H1 (cell line): ENCODE results near the gene SMARCD2. TPM values are rescaled to one million over a fixed set of nuclear protein-coding genes. Genes with fewer than 3 reads are reported as not detected.

ENCODE experiments used
- CTCF ChIA-PET: fragments of 300-600 bp; sonication (Branson Sonifier 250); formaldehyde crosslinking; loops from one replicate; lab custom pipeline; 2021; ENCODE audit not compliant: partially characterized antibody; lab: Charles Lee
- POLR2A ChIA-PET: fragments of 300-600 bp; sonication (Branson Sonifier 250); formaldehyde crosslinking; loops from one replicate; lab custom pipeline; 2021; ENCODE audit warnings: inconsistent platforms; ENCODE audit not compliant: partially characterized antibody; lab: Charles Lee
- DNase-seq, 2 experiments: peaks; one replicate each; pipeline versions ENCODE4 v3.0.0 to v3.0.0-alpha.2; 2010 to 2022; ENCODE audit warnings: low spot score in 2 of 2, low read depth in 1 of 2, mixed read lengths in 1 of 2
- FAIRE-seq: peaks from 2 replicates; lab custom pipeline; 2011; peaks lifted over from hg19 to GRCh38; lab: Jason Lieb, UNC
- H2AFZ ChIP-seq: 2 replicates; pipeline ENCODE4 v1.8.1; 2012; ENCODE audit warnings: low read length, inconsistent platforms
- H2AK5ac ChIP-seq: 2 replicates; pipeline ENCODE4 v1.6.1; 2013; ENCODE audit warnings: low read depth, low read length
- H2BK120ac ChIP-seq: replicated peaks from 2 replicates; pipeline ENCODE3; 2013; ENCODE audit warnings: low read depth, low read length, inconsistent platforms
- H2BK12ac ChIP-seq: 2 replicates; pipeline ENCODE4 v1.6.1; 2013; ENCODE audit warnings: low read depth, low read length
- H2BK15ac ChIP-seq: 2 replicates; pipeline ENCODE4 v1.6.1; 2013; ENCODE audit warnings: low read length
- H2BK20ac ChIP-seq: 2 replicates; pipeline ENCODE4 v1.6.1; 2013; ENCODE audit warnings: low read length
- H2BK5ac ChIP-seq: 2 replicates; pipeline ENCODE4 v1.6.1; 2013; ENCODE audit warnings: low read depth, low read length
- H3K14ac ChIP-seq: 2 replicates; pipeline ENCODE4 v1.6.1; 2013; ENCODE audit warnings: inconsistent platforms; ENCODE audit not compliant: insufficient read length
- H3K18ac ChIP-seq: 2 replicates; pipeline ENCODE4 v1.6.1; 2013; ENCODE audit warnings: low read length; ENCODE audit errors: extremely low read depth
- H3K23ac ChIP-seq: 2 replicates; pipeline ENCODE4 v1.6.1; 2013; ENCODE audit warnings: inconsistent platforms; ENCODE audit not compliant: insufficient read length
- H3K23me2 ChIP-seq: 2 replicates; pipeline ENCODE4 v1.6.1; 2013; ENCODE audit warnings: low read depth, low read length
- H3K27ac ChIP-seq: 2 replicates; pipeline ENCODE4 v1.6.1; 2011; ENCODE audit warnings: low read depth, low read length, inconsistent platforms
- H3K27me3 ChIP-seq, 4 experiments: replicated peaks in 1 of 4; 1 replicate in 1 of 4; 2 replicates in 3 of 4; pipeline versions ENCODE4 v1.6.1 to v1.8.1; 2011 to 2013; ENCODE audit warnings: low read length in 3 of 4, mild to moderate bottlenecking in 3 of 4, inconsistent platforms in 2 of 4, mixed read lengths in 2 of 4, moderate library complexity in 1 of 4; ENCODE audit not compliant: control insufficient read depth in 3 of 4, insufficient read depth in 3 of 4; ENCODE audit errors: extremely low read depth in 1 of 4
- H3K36me3 ChIP-seq, 4 experiments: 2 replicates each; pipeline versions ENCODE4 v1.6.1 to v1.8.1; 2011 to 2013; ENCODE audit warnings: mild to moderate bottlenecking in 4 of 4, low read length in 3 of 4, moderate library complexity in 2 of 4, control low read depth in 1 of 4, inconsistent platforms in 1 of 4; ENCODE audit not compliant: insufficient read depth in 4 of 4, control insufficient read depth in 2 of 4
- H3K4ac ChIP-seq: replicated peaks from 2 replicates; pipeline ENCODE3; 2013; ENCODE audit warnings: low read length, low read depth, mixed read lengths, inconsistent platforms; ENCODE audit not compliant: insufficient read length
- H3K4me1 ChIP-seq, 4 experiments: replicated peaks in 1 of 4; 1 replicate in 1 of 4; 2 replicates in 3 of 4; pipeline versions ENCODE4 v1.6.1 to v1.8.1; 2011 to 2013; ENCODE audit warnings: low read length in 3 of 4, inconsistent platforms in 2 of 4, mixed read lengths in 1 of 4; ENCODE audit not compliant: insufficient read depth in 4 of 4, control insufficient read depth in 3 of 4
- H3K4me2 ChIP-seq, 2 experiments: 2 replicates each; pipeline versions ENCODE4 v1.6.1 to v1.8.1; 2011 to 2013; ENCODE audit warnings: low read depth in 2 of 2, low read length in 2 of 2, control low read depth in 1 of 2, inconsistent platforms in 1 of 2, mild to moderate bottlenecking in 1 of 2; ENCODE audit not compliant: insufficient read depth in 1 of 2
- H3K4me3 ChIP-seq, 4 experiments: fragments of 200-600, 300-600 bp in 1 of 4; sonication (generic), shearing (Covaris generic), sonication (Bioruptor Twin) in 1 of 4; 2 replicates each; pipeline versions ENCODE4 v1.5.1 to v1.8.1; 2011 to 2016; ENCODE audit warnings: low read length in 4 of 4, low read depth in 3 of 4, control low read depth in 2 of 4, inconsistent platforms in 2 of 4, mild to moderate bottlenecking in 2 of 4, mixed read lengths in 1 of 4, moderate library complexity in 1 of 4; ENCODE audit not compliant: insufficient read depth in 2 of 4; ENCODE audit errors: extremely low read depth in 1 of 4
- H3K56ac ChIP-seq: replicated peaks from 2 replicates; pipeline ENCODE3; 2013; ENCODE audit warnings: low read depth, mild to moderate bottlenecking, mixed read lengths, low read length, inconsistent platforms; ENCODE audit not compliant: insufficient read length
- H3K79me1 ChIP-seq: 2 replicates; pipeline ENCODE4 v1.6.1; 2013; ENCODE audit warnings: low read depth, low read length, control low read depth
- H3K79me2 ChIP-seq, 2 experiments: 2 replicates each; pipeline versions ENCODE4 v1.6.1 to v1.8.1; 2012 to 2013; ENCODE audit warnings: low read length in 2 of 2, mild to moderate bottlenecking in 2 of 2, inconsistent platforms in 1 of 2; ENCODE audit not compliant: insufficient read depth in 2 of 2, control insufficient read depth in 1 of 2
- H3K9ac ChIP-seq, 4 experiments: replicated peaks in 1 of 4; 1 replicate in 1 of 4; 2 replicates in 3 of 4; pipeline versions ENCODE4 v1.6.1 to v1.8.1; 2011 to 2013; ENCODE audit warnings: low read depth in 3 of 4, low read length in 3 of 4, control low read depth in 2 of 4, mild to moderate bottlenecking in 2 of 4, moderate library complexity in 2 of 4, inconsistent platforms in 1 of 4; ENCODE audit errors: extremely low read depth in 1 of 4
- H3K9me3 ChIP-seq, 2 experiments: 2 replicates each; pipeline versions ENCODE4 v1.6.1 to v1.8.1; 2012 to 2013; ENCODE audit warnings: mild to moderate bottlenecking in 2 of 2, moderate library complexity in 2 of 2, control low read depth in 1 of 2, inconsistent platforms in 1 of 2, low read depth in 1 of 2, low read length in 1 of 2, mixed read lengths in 1 of 2; ENCODE audit not compliant: insufficient read depth in 2 of 2
- H4K20me1 ChIP-seq, 2 experiments: replicated peaks in 1 of 2; 2 replicates each; pipeline versions ENCODE3 to v1.8.1; 2011 to 2013; ENCODE audit warnings: inconsistent platforms in 2 of 2, low read length in 2 of 2, mild to moderate bottlenecking in 1 of 2; ENCODE audit not compliant: insufficient read depth in 2 of 2, control insufficient read depth in 1 of 2
- H4K5ac ChIP-seq: 2 replicates; pipeline ENCODE4 v1.6.1; 2013; ENCODE audit warnings: low read length, low read depth, mixed read lengths, inconsistent platforms; ENCODE audit not compliant: insufficient read length
- H4K8ac ChIP-seq: 2 replicates; pipeline ENCODE4 v1.8.0; 2013; ENCODE audit warnings: mild to moderate bottlenecking, moderate library complexity, low read length, inconsistent platforms; ENCODE audit not compliant: insufficient read depth; ENCODE audit errors: extremely low read depth
- H4K91ac ChIP-seq: replicated peaks from 2 replicates; pipeline ENCODE3; 2013; ENCODE audit warnings: low read length, mixed read lengths, inconsistent platforms; ENCODE audit not compliant: insufficient read length
- BRCA1 ChIP-seq: IDR thresholded peaks from 2 replicates; pipeline ENCODE4 v1.6.1; 2012; ENCODE audit warnings: low read depth, low read length, improper control_type of control experiment
- EZH2 ChIP-seq: fragments of 200-600 bp; sonication (generic); IDR thresholded peaks from 2 replicates; pipeline ENCODE4 v1.7.1; 2012; ENCODE audit warnings: low read depth, mild to moderate bottlenecking, moderate library complexity, low read length, inconsistent platforms; ENCODE audit not compliant: severe bottlenecking
- GABPA ChIP-seq: IDR thresholded peaks from 2 replicates; pipeline ENCODE4 v1.6.1; 2011; ENCODE audit warnings: mild to moderate bottlenecking, low read length, moderate library complexity, borderline replicate concordance; ENCODE audit not compliant: insufficient read depth
- JUND ChIP-seq: IDR thresholded peaks from 2 replicates; pipeline ENCODE4 v1.6.1; 2011; ENCODE audit warnings: mild to moderate bottlenecking, improper control_type of control experiment, low read length
- MAFK ChIP-seq: IDR thresholded peaks from 2 replicates; pipeline ENCODE4 v1.6.1; 2012; ENCODE audit warnings: low read depth, mild to moderate bottlenecking, improper control_type of control experiment, low read length
- MAX ChIP-seq: IDR thresholded peaks from 2 replicates; pipeline ENCODE4 v1.6.1; 2012; ENCODE audit warnings: inconsistent platforms
- TAF1 ChIP-seq: IDR thresholded peaks from 2 replicates; pipeline ENCODE4 v1.6.1; 2011; ENCODE audit warnings: mild to moderate bottlenecking, low read depth, low read length
- WGBS, 2 experiments: shearing (Covaris generic) in 1 of 2; methylation state at CpG; one replicate each; pipeline versions ENCODE4 v1.1.6 to v1.1.7; 2013 to 2015; ENCODE audit warnings: low lambda C conversion rate in 2 of 2, mixed read lengths in 2 of 2, inconsistent platforms in 1 of 2, low coverage in 1 of 2, missing lambda C conversion rate in 1 of 2; ENCODE audit not compliant: insufficient replicate concordance in 2 of 2, insufficient coverage in 1 of 2, insufficient read length in 1 of 2; ENCODE audit errors: extremely low coverage in 1 of 2, missing lambda C conversion rate in 1 of 2; 5-methylcytosine and 5-hydroxymethylcytosine counted together
- long read RNA-seq, 2 experiments: library from RNA in 1 of 2; library from capped mRNA in 1 of 2; stranded (forward); transcript quantifications; one replicate each; pipeline ENCODE4 v2.0.0, GENCODE V29; 2021; ENCODE audit warnings: inconsistent platforms in 1 of 2
- polyA minus RNA-seq, 3 experiments: library from RNA; depleted of rRNA, polyadenylated mRNA; stranded (reverse); fragments of >200 nt; gene quantifications; 1 replicate in 2 of 3; 2 replicates in 1 of 3; pipeline ENCODE4 v1.2.3, GENCODE V29; 2011
- polyA plus RNA-seq, 7 experiments: library from polyadenylated mRNA; depleted of rRNA in 3 of 7; stranded (reverse) in 5 of 7; unstranded in 2 of 7; fragments of >200 nt in 5 of 7; fragments of 200-250 nt in 2 of 7; gene quantifications; 1 replicate in 5 of 7; 2 replicates in 1 of 7; 4 replicates in 1 of 7; pipeline versions ENCODE4 v1.2.1 to v1.2.3, GENCODE V29; 2011 to 2013; ENCODE audit warnings: missing spikeins in 2 of 7, mixed read lengths in 2 of 7
- total RNA-seq: library from RNA; stranded (reverse); fragmentation: NEBNext Ultra II Directional; extraction: Animal tissue kit (Norgen Biotek cat#: 25700); gene quantifications from 2 replicates; pipeline ENCODE4 v1.2.1, GENCODE V29; 2021

The SMARCD2 gene
- total RNA-seq, result 84.6 and 92.2 TPM in 2 replicates
- polyA plus RNA-seq (2011; rRNA removed), result 90.0 and 111 TPM in 2 replicates
- 94.6 TPM for polyA plus RNA-seq (2011; cell fraction: cytosol; rRNA removed)
- 147 TPM for polyA plus RNA-seq (2011; cell fraction: nucleus; rRNA removed)
- polyA plus RNA-seq (2012, experiment 1 of 2), result 70.0 to 93.3 TPM (median 88.1 TPM) in 4 replicates
- polyA plus RNA-seq (2012, experiment 2 of 2), result 111 TPM
- polyA plus RNA-seq (2013, experiment 1 of 2), result 51.4 TPM
- polyA plus RNA-seq (2013, experiment 2 of 2), result 48.2 TPM
- polyA minus RNA-seq (2011; rRNA and poly(A)+ RNA removed), result 102 and 117 TPM in 2 replicates
- 54.5 TPM for polyA minus RNA-seq (2011; cell fraction: cytosol; rRNA and poly(A)+ RNA removed)
- polyA minus RNA-seq (2011; cell fraction: nucleus; rRNA and poly(A)+ RNA removed), result 64.8 TPM
- long read RNA-seq, experiment 1, transcript SMARCD2-203 (13 exons, 2,716 nt), result major isoform, 15 of 81 reads
- long read RNA-seq, experiment 1, partial matches to known transcripts, result 59 of 81 reads
- long read RNA-seq, experiment 1, other reads (novel, unspliced or antisense), result 7 of 81 reads
- long read RNA-seq, experiment 2, partial matches to known transcripts, result 2 of 3 reads
- long read RNA-seq, experiment 2, other reads (novel, unspliced or antisense), result 1 of 3 reads

GRCh38 chr17:63842540-63843386 lies at the start of gene SMARCD2:
Gene SMARCD2 (minus strand): TSS chr17:63842685. CDS start chr17:63842674, 11 bp downstream.
- no peaks in the 10 kb centered on the region for H3K9me3 ChIP-seq
- peaks cover 8% of the 10 kb centered on the region for H3K23me2 ChIP-seq
- no peak within 1 kb of the TSS for H2AK5ac ChIP-seq
- H3K18ac ChIP-seq, result peak within 1 kb of the TSS; percentile 24
- H3K4me2 ChIP-seq, result peak within 1 kb of the TSS; percentile 93
- H4K8ac ChIP-seq, result peak within 1 kb of the TSS; percentile 54
- H3K56ac ChIP-seq, result peak within 1 kb of the TSS; percentile 73
- no peak within 1 kb of the TSS for H3K14ac ChIP-seq
- peaks cover 0 to 16% (median 10%) of the 10 kb centered on the region in 4 experiments; a peak in 6 of 7 replicates for H3K27me3 ChIP-seq
- peak within 1 kb of the TSS; percentile 76 to 97 (median 83) for H3K4me3 ChIP-seq
- H3K4me1 ChIP-seq, result peaks cover 3 to 26% (median 24%) of the 10 kb centered on the region in 4 experiments
- no peak within 1 kb of the TSS for H3K23ac ChIP-seq
- ChIA-PET POLR2A (interaction anchor here (0.9 to 27.8 kb wide), 4 partner anchors 10 to 303 kb away, joined by 3 to 593 read pairs (median 8); partner anchors contain the start of genes CCDC47, DDX42, FTSJ3 and PSMC5), CTCF (interaction anchor here (0.9 to 6.9 kb wide), 2 partner anchors 12 to 15 kb away, joined by 3 to 77 read pairs; no protein-coding TSS in a partner anchor)
- peak within 1 kb of the TSS; percentile 65; the same call in 1 of the 2 replicates for H3K27ac ChIP-seq
- H4K5ac ChIP-seq, result peak within 1 kb of the TSS; percentile 38
- WGBS, 2 experiments, result 2% methylated on average over 63 of the region's 92 CpGs; no CpG with 5 or more reads in 1 of the 2 experiments
- FAIRE-seq, result no peak
- DNase-seq, result peak; percentile 97
- H4K20me1 ChIP-seq, result peaks cover 0 to 4% of the 10 kb centered on the region in 2 experiments
- H4K91ac ChIP-seq, result peak within 1 kb of the TSS; percentile 14
- peaks cover 11 to 32% of the 10 kb centered on the region in 2 experiments for H3K79me2 ChIP-seq
- H3K36me3 ChIP-seq, result no peaks in the 10 kb centered on the region
- no peak within 1 kb of the TSS for H2BK15ac ChIP-seq
- no peak within 1 kb of the TSS for H2BK20ac ChIP-seq
- H3K79me1 ChIP-seq, result peaks cover 15% of the 10 kb centered on the region
- H2BK12ac ChIP-seq, result peak within 1 kb of the TSS; percentile 68; the same call in 1 of the 2 replicates
- peak within 1 kb of the TSS; percentile 43; the same call in 1 of the 2 replicates for H2AFZ ChIP-seq
- H3K4ac ChIP-seq, result peak within 1 kb of the TSS; percentile 8
- no peak within 1 kb of the TSS for H2BK120ac ChIP-seq
- H3K9ac ChIP-seq, result peak within 1 kb of the TSS; percentile 68 to 81 (median 73)
- H2BK5ac ChIP-seq, result peak within 1 kb of the TSS; percentile 73; the same call in 1 of the 2 replicates
- TF ChIP-seq MAFK, result no peak; the same call in 1 of the 2 replicates
- peak; percentile 89 for TF ChIP-seq TAF1
- peak; percentile 81 for TF ChIP-seq JUND
- peak; percentile 85 for TF ChIP-seq GABPA
- TF ChIP-seq MAX, result peak; percentile 63; the same call in 1 of the 2 replicates
- no peak for TF ChIP-seq EZH2
- peak; percentile 77; the same call in 1 of the 2 replicates for TF ChIP-seq BRCA1
